A549 (cell line): ENCODE measurements around the gene GALNT7. TPM values are rescaled to one million over a fixed set of nuclear protein-coding genes. Genes with fewer than 3 reads are reported as not detected.
"Not testable (repeated sequence)": the region's sequence is repeated elsewhere in the genome, so short reads cannot be mapped to it uniquely, and the experiment has no call there.

Experiments used
- ATAC-seq, 2 experiments: fragments of 200-7000 bp in 1 of 2; fragments of >200 bp in 1 of 2; cut with Nextera tagmentation in 1 of 2; cut with Tn5 transposase in 1 of 2; 3 replicates each; pipeline versions ENCODE4 v1.8.0 to v1.9.1; 2018 to 2020; ENCODE audit warnings: mild to moderate bottlenecking in 1 of 2, moderate library complexity in 1 of 2
- CTCF ChIA-PET: fragments of 300-600 bp; sonication (Branson Sonifier 250); formaldehyde crosslinking; extraction: SDS; loops from one replicate; lab custom pipeline; 2021; ENCODE audit warnings: antibody characterized with exemption, inconsistent platforms; lab: Yijun Ruan, JAX
- POLR2A ChIA-PET: fragments of 350-600 bp; formaldehyde crosslinking; extraction: SDS; loops from one replicate; lab custom pipeline; 2021; ENCODE audit warnings: antibody characterized with exemption, inconsistent platforms; lab: Yijun Ruan, JAX
- DNase-seq, 2 experiments: peaks; one replicate each; pipeline versions ENCODE4 v3.0.0 to v3.0.0-alpha.2; 2011 to 2016; ENCODE audit warnings: low read depth in 1 of 2, low spot score in 1 of 2
- FAIRE-seq: peaks from 2 replicates; lab custom pipeline; 2011; peaks lifted over from hg19 to GRCh38; lab: Jason Lieb, UNC
- H3K27ac ChIP-seq, 2 experiments: fragments of >200 bp; sonication (Bioruptor Twin); formaldehyde crosslinking; 3 replicates each; pipeline ENCODE4 v1.5.1; 2016 to 2017
- H3K4me1 ChIP-seq: fragments of >200 bp; sonication (Bioruptor Twin); formaldehyde crosslinking; 3 replicates; pipeline ENCODE4 v1.6.1; 2016
- H3K4me2 ChIP-seq: fragments of >200 bp; sonication (Bioruptor Twin); formaldehyde crosslinking; 3 replicates; pipeline ENCODE4 v1.6.1; 2016
- H3K4me3 ChIP-seq: fragments of >200 bp; sonication (Bioruptor Twin); formaldehyde crosslinking; 3 replicates; pipeline ENCODE4 v1.5.1; 2016
- H3K9me3 ChIP-seq: fragments of >200 bp; sonication (Bioruptor Twin); formaldehyde crosslinking; 3 replicates; pipeline ENCODE4 v1.6.1; 2016
- ATOH8 ChIP-seq: fragments of 250-450 bp; sonication (Bioruptor Pico); IDR thresholded peaks from 2 replicates; pipeline ENCODE4 v1.5.0; 2020; ENCODE audit warnings: low read depth, mild to moderate bottlenecking, moderate library complexity
- BCL3 ChIP-seq: fragments of >200 bp; sonication (Bioruptor Twin); formaldehyde crosslinking; IDR thresholded peaks from 3 replicates; pipeline ENCODE4 v1.6.1; 2016
- CEBPB ChIP-seq, 2 experiments: fragments of >200 bp in 1 of 2; sonication (Bioruptor Twin) in 1 of 2; formaldehyde crosslinking in 1 of 2; IDR thresholded peaks; 2 replicates each; pipeline ENCODE4 v1.6.1; 2012 to 2016
- CHD2 ChIP-seq: fragments of 150-350 bp; IDR thresholded peaks from 2 replicates; pipeline ENCODE4 v1.6.1; 2014; ENCODE audit warnings: low read length; ENCODE audit not compliant: partially characterized antibody
- CTCF ChIP-seq: fragments of >200 bp; sonication (Bioruptor Twin); formaldehyde crosslinking; IDR thresholded peaks from 3 replicates; pipeline ENCODE4 v1.5.1; 2016
- EHMT2 ChIP-seq: fragments of 200-600 bp; sonication (generic); IDR thresholded peaks from 2 replicates; pipeline ENCODE4 v1.6.1; 2016; ENCODE audit warnings: antibody characterized with exemption, low read depth, mild to moderate bottlenecking, moderate library complexity
- ELK1 ChIP-seq: fragments of 150-350 bp; IDR thresholded peaks from 2 replicates; pipeline ENCODE4 v1.6.1; 2014; ENCODE audit warnings: low read depth, mild to moderate bottlenecking, low read length
- EP300 ChIP-seq, 2 experiments: fragments of >200 bp; sonication (Bioruptor Twin); formaldehyde crosslinking; IDR thresholded peaks; 2 replicates in 1 of 2; 3 replicates in 1 of 2; pipeline ENCODE4 v1.6.1; 2016 to 2017
- FOSB ChIP-seq: fragments of 250-450 bp; sonication (Bioruptor Pico); IDR thresholded peaks from 2 replicates; pipeline ENCODE4 v1.5.0; 2020; ENCODE audit warnings: mild to moderate bottlenecking, moderate library complexity
- HMGXB4 ChIP-seq: fragments of 250-450 bp; sonication (Bioruptor Pico); IDR thresholded peaks from 2 replicates; pipeline ENCODE4 v1.5.0; 2021; ENCODE audit warnings: mild to moderate bottlenecking, moderate library complexity, borderline replicate concordance
- HOXA7 ChIP-seq: fragments of 250-450 bp; sonication (Bioruptor Pico); IDR thresholded peaks from 2 replicates; pipeline ENCODE4 v1.5.0; 2020; ENCODE audit warnings: mild to moderate bottlenecking, moderate library complexity
- MAX ChIP-seq: IDR thresholded peaks from 2 replicates; pipeline ENCODE4 v1.6.1; 2012
- PHF8 ChIP-seq: fragments of 200-600 bp; sonication (generic); IDR thresholded peaks from 2 replicates; pipeline ENCODE4 v1.6.1; 2016; ENCODE audit warnings: low read depth, mild to moderate bottlenecking, antibody characterized with exemption, moderate library complexity, borderline replicate concordance
- POLR2A ChIP-seq: IDR thresholded peaks from 2 replicates; pipeline ENCODE4 v1.6.1; 2012; ENCODE audit warnings: mild to moderate bottlenecking, low read length
- RAD21 ChIP-seq, 2 experiments: fragments of >200 bp in 1 of 2; sonication (Bioruptor Twin) in 1 of 2; formaldehyde crosslinking in 1 of 2; IDR thresholded peaks in 1 of 2; conservative IDR thresholded peaks in 1 of 2; 2 replicates in 1 of 2; 3 replicates in 1 of 2; pipeline ENCODE4 v1.6.1; 2012 to 2018; ENCODE audit warnings: inconsistent platforms in 1 of 2
- REST ChIP-seq: fragments of 200-600 bp; sonication (generic); IDR thresholded peaks from 2 replicates; pipeline ENCODE4 v1.6.1; 2016; ENCODE audit warnings: antibody characterized with exemption, mild to moderate bottlenecking, moderate library complexity
- ZC3H11A ChIP-seq: fragments of 450-650 bp; IDR thresholded peaks from 2 replicates; pipeline ENCODE4 v1.6.1; 2014; ENCODE audit warnings: antibody characterized with exemption, mild to moderate bottlenecking
- ZFP36 ChIP-seq: fragments of 450-650 bp; IDR thresholded peaks from 2 replicates; pipeline ENCODE4 v1.6.1; 2014; ENCODE audit warnings: borderline replicate concordance; ENCODE audit not compliant: partially characterized antibody
- WGBS: methylation state at CpG from one replicate; pipeline ENCODE4 v1.1.6; 2017; ENCODE audit errors: missing lambda C conversion rate; 5-methylcytosine and 5-hydroxymethylcytosine counted together
- polyA plus RNA-seq, 4 experiments: library from polyadenylated mRNA; depleted of rRNA in 3 of 4; stranded (reverse); fragments of >200 nt; fragmentation: RNase III in 1 of 4; extraction: RNeasy Plus Mini Kit Qiagen cat#74134 plus additional on column Dnase treatment in 1 of 4; gene quantifications; 2 replicates in 3 of 4; 3 replicates in 1 of 4; pipeline ENCODE4 v1.2.3, GENCODE V29; 2011 to 2017

GALNT7 gene
- polyA plus RNA-seq, 2 of the 4 experiments (the other 2 are of a cell fraction) = 28.8 to 63.6 TPM

GRCh38 chr4:173182403-173182802 lies 13.8 kb downstream of the GALNT7 start (continued):
- TF ChIP-seq BCL3 = no peak
- TF ChIP-seq EP300 (IDR thresholded peaks at IDR 0.05) = no peak
- TF ChIP-seq PHF8 = no peak
- TF ChIP-seq HOXA7 (CRISPR knock-in tag) = no peak
- no peak for TF ChIP-seq RAD21 (conservative IDR thresholded peaks at IDR 0.05 in 1 of 2, IDR thresholded peaks at IDR 0.05 in 1 of 2)
- no peak for TF ChIP-seq ZC3H11A
- TF ChIP-seq CEBPB (IDR thresholded peaks at IDR 0.05) = peak in 1 of 2 experiments; percentile 67; a peak in 2 of 4 replicates
- no peak for TF ChIP-seq EHMT2
- TF ChIP-seq ELK1 = no peak
- no peak for TF ChIP-seq ZFP36
- TF ChIP-seq ATOH8 (CRISPR knock-in tag) = no peak
- no peak for TF ChIP-seq CHD2
- peak; percentile 57 for TF ChIP-seq MAX
- no peak for TF ChIP-seq POLR2A
- no peak for TF ChIP-seq HMGXB4 (CRISPR knock-in tag)
- TF ChIP-seq FOSB (CRISPR knock-in tag) = no peak
- no peak for TF ChIP-seq REST
- TF ChIP-seq CTCF = no peak

- WGBS = no CpG with 5 or more reads among the region's 50 CpGs
- H3K4me2 ChIP-seq, POLR2A ChIA-PET, H3K9me3 ChIP-seq, CTCF ChIA-PET, H3K4me3 ChIP-seq, H3K27ac ChIP-seq, FAIRE-seq, DNase-seq, ATAC-seq: not testable (repeated sequence)
- H3K4me1 ChIP-seq = peaks cover 85% of the 10 kb centered on the region
Observed at GRCh38 chr4:173183659-173184247, 15.1 kb downstream of the GALNT7 start.
